ENCODE data around the gene ARV1. TPM values are rescaled to one million over a fixed set of nuclear protein-coding genes. Genes with fewer than 3 reads are reported as not detected.

ARV1 gene
- polyA plus RNA-seq, 1 donor from 2014 or later: 63.4 TPM

DNA sequence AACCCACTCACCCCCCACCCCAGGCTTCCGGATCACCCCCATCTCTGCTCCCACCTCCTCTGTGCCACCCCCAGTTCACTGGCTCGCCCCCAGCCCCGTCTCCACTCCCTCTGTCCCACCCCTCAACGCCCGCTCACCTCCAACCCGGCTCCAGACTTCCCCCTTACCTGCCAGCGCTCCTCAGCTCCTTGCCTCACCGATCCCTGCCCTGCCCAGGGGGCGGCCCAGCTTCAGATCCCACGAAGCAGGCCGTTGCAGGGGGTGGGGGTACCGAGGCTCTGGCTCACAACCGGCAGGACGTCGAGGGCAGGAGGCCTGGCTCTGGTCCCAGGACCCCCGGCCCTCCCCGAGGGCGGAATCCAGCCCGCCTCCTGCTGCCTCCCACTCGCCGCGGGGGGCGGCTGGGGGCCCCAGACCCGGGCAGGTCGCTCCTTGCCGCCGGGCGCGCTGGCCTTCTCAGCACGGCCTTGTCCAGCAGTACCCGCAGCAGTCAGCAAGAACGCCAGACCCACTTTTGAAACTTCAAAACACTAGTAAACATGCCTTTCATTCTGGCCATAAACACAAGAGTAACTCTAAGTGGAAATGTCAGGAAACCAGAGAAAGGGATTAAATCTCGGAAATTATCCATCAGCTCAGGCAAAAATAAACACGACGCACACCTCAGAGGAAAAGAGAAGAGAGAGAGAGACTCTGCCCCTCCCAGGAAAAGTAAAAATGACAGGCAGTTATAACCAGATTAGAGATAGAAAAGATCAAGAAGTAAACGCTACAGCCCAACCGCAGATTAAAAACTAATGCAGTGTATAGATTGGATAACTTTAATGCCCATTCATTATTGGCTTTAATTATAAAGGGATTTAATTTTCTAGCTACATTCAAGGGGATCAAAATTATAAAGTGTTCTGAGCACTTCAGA lies 62.2 kb downstream of the ARV1 start:
- Histone ChIP-seq H3K27me3 (ENCODE audit: insufficient read depth, low read depth, low read length) (peaks cover 49% of the 10 kb centered on the region), H3K36me3 (ENCODE audit: insufficient read depth, low read length) (no peaks in the 10 kb centered on the region), H3K9ac (ENCODE audit: low read length) (no peak overlapping the region), H3K79me2 (replicated peaks; ENCODE audit: insufficient read depth, low read length) (no peaks in the 10 kb centered on the region), H3K9me3 (ENCODE audit: low read length) (no peaks in the 10 kb centered on the region), H3F3A (ENCODE audit: insufficient read depth, low read length, poor library complexity, severe bottlenecking) (no peaks in the 10 kb centered on the region), H3K9me2 (ENCODE audit: insufficient read depth, low read length) (no peaks in the 10 kb centered on the region), H2AFZ (ENCODE audit: low read depth, low read length) (no peak overlapping the region), H3K4me2 (ENCODE audit: low read length) (no peak overlapping the region), H4K20me1 (ENCODE audit: insufficient read depth) (no peaks in the 10 kb centered on the region), H3K27ac (ENCODE audit: low read length) (no peak overlapping the region), H3K4me3 (ENCODE audit: low read length) (no peak overlapping the region)
- TF ChIP-seq, protein P1, sequence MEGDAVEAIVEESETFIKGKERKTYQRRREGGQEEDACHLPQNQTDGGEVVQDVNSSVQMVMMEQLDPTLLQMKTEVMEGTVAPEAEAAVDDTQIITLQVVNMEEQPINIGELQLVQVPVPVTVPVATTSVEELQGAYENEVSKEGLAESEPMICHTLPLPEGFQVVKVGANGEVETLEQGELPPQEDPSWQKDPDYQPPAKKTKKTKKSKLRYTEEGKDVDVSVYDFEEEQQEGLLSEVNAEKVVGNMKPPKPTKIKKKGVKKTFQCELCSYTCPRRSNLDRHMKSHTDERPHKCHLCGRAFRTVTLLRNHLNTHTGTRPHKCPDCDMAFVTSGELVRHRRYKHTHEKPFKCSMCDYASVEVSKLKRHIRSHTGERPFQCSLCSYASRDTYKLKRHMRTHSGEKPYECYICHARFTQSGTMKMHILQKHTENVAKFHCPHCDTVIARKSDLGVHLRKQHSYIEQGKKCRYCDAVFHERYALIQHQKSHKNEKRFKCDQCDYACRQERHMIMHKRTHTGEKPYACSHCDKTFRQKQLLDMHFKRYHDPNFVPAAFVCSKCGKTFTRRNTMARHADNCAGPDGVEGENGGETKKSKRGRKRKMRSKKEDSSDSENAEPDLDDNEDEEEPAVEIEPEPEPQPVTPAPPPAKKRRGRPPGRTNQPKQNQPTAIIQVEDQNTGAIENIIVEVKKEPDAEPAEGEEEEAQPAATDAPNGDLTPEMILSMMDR (IDR thresholded peaks at IDR 0.05; ENCODE audit: poor library complexity, severe bottlenecking): no peak
- no peak for TF ChIP-seq EP300 (conservative IDR thresholded peaks at IDR 0.05; ENCODE audit: poor library complexity, severe bottlenecking)
- TF ChIP-seq, protein P2, sequence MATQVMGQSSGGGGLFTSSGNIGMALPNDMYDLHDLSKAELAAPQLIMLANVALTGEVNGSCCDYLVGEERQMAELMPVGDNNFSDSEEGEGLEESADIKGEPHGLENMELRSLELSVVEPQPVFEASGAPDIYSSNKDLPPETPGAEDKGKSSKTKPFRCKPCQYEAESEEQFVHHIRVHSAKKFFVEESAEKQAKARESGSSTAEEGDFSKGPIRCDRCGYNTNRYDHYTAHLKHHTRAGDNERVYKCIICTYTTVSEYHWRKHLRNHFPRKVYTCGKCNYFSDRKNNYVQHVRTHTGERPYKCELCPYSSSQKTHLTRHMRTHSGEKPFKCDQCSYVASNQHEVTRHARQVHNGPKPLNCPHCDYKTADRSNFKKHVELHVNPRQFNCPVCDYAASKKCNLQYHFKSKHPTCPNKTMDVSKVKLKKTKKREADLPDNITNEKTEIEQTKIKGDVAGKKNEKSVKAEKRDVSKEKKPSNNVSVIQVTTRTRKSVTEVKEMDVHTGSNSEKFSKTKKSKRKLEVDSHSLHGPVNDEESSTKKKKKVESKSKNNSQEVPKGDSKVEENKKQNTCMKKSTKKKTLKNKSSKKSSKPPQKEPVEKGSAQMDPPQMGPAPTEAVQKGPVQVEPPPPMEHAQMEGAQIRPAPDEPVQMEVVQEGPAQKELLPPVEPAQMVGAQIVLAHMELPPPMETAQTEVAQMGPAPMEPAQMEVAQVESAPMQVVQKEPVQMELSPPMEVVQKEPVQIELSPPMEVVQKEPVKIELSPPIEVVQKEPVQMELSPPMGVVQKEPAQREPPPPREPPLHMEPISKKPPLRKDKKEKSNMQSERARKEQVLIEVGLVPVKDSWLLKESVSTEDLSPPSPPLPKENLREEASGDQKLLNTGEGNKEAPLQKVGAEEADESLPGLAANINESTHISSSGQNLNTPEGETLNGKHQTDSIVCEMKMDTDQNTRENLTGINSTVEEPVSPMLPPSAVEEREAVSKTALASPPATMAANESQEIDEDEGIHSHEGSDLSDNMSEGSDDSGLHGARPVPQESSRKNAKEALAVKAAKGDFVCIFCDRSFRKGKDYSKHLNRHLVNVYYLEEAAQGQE (IDR thresholded peaks at IDR 0.05; ENCODE audit: borderline replicate concordance): no peak
- TF ChIP-seq RAD21 (conservative IDR thresholded peaks at IDR 0.05): no peak
- TF ChIP-seq MXI1 (conservative IDR thresholded peaks at IDR 0.05; ENCODE audit: poor library complexity, severe bottlenecking): no peak
- no peak for TF ChIP-seq SMC3 (conservative IDR thresholded peaks at IDR 0.05; ENCODE audit: poor library complexity)

DNA sequence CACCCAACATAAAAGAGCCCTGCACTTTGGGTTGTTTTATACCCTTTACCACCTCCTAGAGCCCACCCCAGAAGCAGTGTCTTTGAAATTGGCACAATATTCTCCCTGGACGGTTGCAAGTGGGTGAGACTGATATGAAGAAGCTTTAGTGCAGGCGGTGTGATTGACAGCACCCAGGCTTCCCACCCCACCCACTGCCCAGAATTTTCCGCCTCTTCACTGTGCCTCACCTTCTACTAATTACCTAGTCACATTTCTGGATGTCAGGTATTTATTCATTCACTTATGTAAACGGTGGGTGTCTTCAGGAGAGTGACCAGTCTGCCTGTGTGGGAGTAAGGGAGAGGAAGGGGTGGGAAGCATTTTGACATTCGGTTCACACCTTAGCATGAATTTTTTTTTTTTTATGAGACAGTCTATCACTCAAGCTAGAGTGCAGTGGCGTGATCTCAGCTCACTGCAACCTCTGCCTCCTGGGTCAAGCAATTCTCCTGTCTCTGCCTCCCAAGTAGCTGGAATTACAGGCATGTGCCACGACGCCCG lies 62.9 kb downstream of the ARV1 start:
- H4K20me1 ChIP-seq (ENCODE audit: insufficient read depth): no peaks in the 10 kb centered on the region
- H3K4me3 ChIP-seq (ENCODE audit: low read length): no peak overlapping the region
- no peaks in the 10 kb centered on the region for H3K9me2 ChIP-seq (ENCODE audit: insufficient read depth, low read length)
- H3K9ac ChIP-seq (ENCODE audit: low read length): no peak overlapping the region
- no peaks in the 10 kb centered on the region for H3K36me3 ChIP-seq (ENCODE audit: insufficient read depth, low read length)
- no peak for TF ChIP-seq RAD21 (conservative IDR thresholded peaks at IDR 0.05)
- TF ChIP-seq, protein P1 (IDR thresholded peaks at IDR 0.05; ENCODE audit: poor library complexity, severe bottlenecking): no peak
- no peak for TF ChIP-seq MXI1 (conservative IDR thresholded peaks at IDR 0.05; ENCODE audit: poor library complexity, severe bottlenecking)
- TF ChIP-seq, protein P2 (IDR thresholded peaks at IDR 0.05; ENCODE audit: borderline replicate concordance): no peak
- TF ChIP-seq EP300 (conservative IDR thresholded peaks at IDR 0.05; ENCODE audit: poor library complexity, severe bottlenecking): no peak
- no peak for TF ChIP-seq SMC3 (conservative IDR thresholded peaks at IDR 0.05; ENCODE audit: poor library complexity)
- TF ChIP-seq POLR2AphosphoS5 (IDR thresholded peaks at IDR 0.05): no peak
- TF ChIP-seq EZH2 (IDR thresholded peaks at IDR 0.05; ENCODE audit: borderline replicate concordance, insufficient read depth, low read length, poor library complexity, severe bottlenecking): no peak
- TF ChIP-seq TAF1 (IDR thresholded peaks at IDR 0.05; ENCODE audit: low read depth): no peak
- H3K9me3 ChIP-seq (ENCODE audit: low read length): no peaks in the 10 kb centered on the region
- no peaks in the 10 kb centered on the region for H3F3A ChIP-seq (ENCODE audit: insufficient read depth, low read length, poor library complexity, severe bottlenecking)
- H3K79me2 ChIP-seq (replicated peaks; ENCODE audit: insufficient read depth, low read length): no peaks in the 10 kb centered on the region
- H3K4me2 ChIP-seq (ENCODE audit: low read length): no peak overlapping the region
- H2AFZ ChIP-seq (ENCODE audit: low read depth, low read length): no peak overlapping the region
- no peak overlapping the region for H3K27ac ChIP-seq (ENCODE audit: low read length)
- peaks cover 53% of the 10 kb centered on the region for H3K27me3 ChIP-seq (ENCODE audit: insufficient read depth, low read depth, low read length)
